K562 (cell line): Measurements from ENCODE around the gene EVI5L. TPM values are rescaled to one million over a fixed set of nuclear protein-coding genes. Genes with fewer than 3 reads are reported as not detected.

Source experiments
- CXXC5 ChIP-seq: fragments of 250-450 bp; sonication (Bioruptor Pico); IDR thresholded peaks from 2 replicates; pipeline ENCODE4 v1.8.0; 2022; ENCODE audit warnings: inconsistent platforms, mild to moderate bottlenecking, moderate library complexity
- ELF2 ChIP-seq: fragments of 250-450 bp; sonication (Bioruptor Pico); IDR thresholded peaks from 2 replicates; pipeline ENCODE4 v1.5.0; 2021; ENCODE audit warnings: mild to moderate bottlenecking
- GABPA ChIP-seq: fragments of 200-800 bp; sonication (Bioruptor generic); conservative IDR thresholded peaks from 2 replicates; pipeline ENCODE4 v1.6.1; 2016; ENCODE audit warnings: low read depth, missing genetic modification characterization, missing compliant biosample characterization
- JUND ChIP-seq, 2 experiments: IDR thresholded peaks; 2 replicates in 1 of 2; 3 replicates in 1 of 2; pipeline ENCODE4 v1.6.1; 2011; ENCODE audit warnings: borderline replicate concordance in 2 of 2, low read depth in 2 of 2, low read length in 2 of 2, improper control_type of control experiment in 1 of 2, missing biosample characterization in 1 of 2, missing genetic modification characterization in 1 of 2, missing genetic modification reagents in 1 of 2
- KLF1 ChIP-seq: fragments of 450-650 bp; IDR thresholded peaks from 2 replicates; pipeline ENCODE4 v1.6.1; 2016; ENCODE audit warnings: missing genetic modification characterization, missing compliant biosample characterization
- MEIS2 ChIP-seq: fragments of 450-650 bp; IDR thresholded peaks from 2 replicates; pipeline ENCODE4 v1.6.1; 2014; ENCODE audit warnings: mild to moderate bottlenecking; ENCODE audit not compliant: partially characterized antibody
- NELFE ChIP-seq: IDR thresholded peaks from 2 replicates; pipeline ENCODE4 v1.6.1; 2011; ENCODE audit warnings: mild to moderate bottlenecking; ENCODE audit not compliant: insufficient read depth, insufficient read length
- PYGO2 ChIP-seq: fragments of 450-650 bp; IDR thresholded peaks from 2 replicates; pipeline ENCODE4 v1.6.1; 2016; ENCODE audit warnings: mild to moderate bottlenecking, missing genetic modification characterization, moderate library complexity, missing compliant biosample characterization
- SAP30 ChIP-seq: fragments of 200-600 bp; sonication (generic); IDR thresholded peaks from 2 replicates; pipeline ENCODE4 v1.6.1; 2012; ENCODE audit warnings: borderline replicate concordance, low read depth, mild to moderate bottlenecking, moderate library complexity, low read length, control low read depth, inconsistent platforms; ENCODE audit not compliant: insufficient read depth, poor library complexity, severe bottlenecking
- SP1 ChIP-seq: sonication (generic); formaldehyde crosslinking; IDR thresholded peaks from 2 replicates; pipeline ENCODE4 v1.8.1; 2022; ENCODE audit warnings: mild to moderate bottlenecking, missing genetic modification reagents
- SREBF1 ChIP-seq: fragments of 150-350 bp; IDR thresholded peaks from 2 replicates; pipeline ENCODE4 v1.6.1; 2014; ENCODE audit warnings: antibody characterized with exemption, low read depth, low read length, borderline replicate concordance
- TOE1 ChIP-seq, 2 experiments: fragments of 450-650 bp in 1 of 2; sonication (generic) in 1 of 2; formaldehyde crosslinking in 1 of 2; IDR thresholded peaks; 2 replicates each; pipeline versions ENCODE4 v1.7.1 to v1.8.0; 2016 to 2022; ENCODE audit warnings: borderline replicate concordance in 2 of 2, mild to moderate bottlenecking in 2 of 2, antibody characterized with exemption in 1 of 2, inconsistent platforms in 1 of 2, low read depth in 1 of 2, missing genetic modification reagents in 1 of 2, moderate library complexity in 1 of 2
- ZNF12 ChIP-seq: sonication (generic); formaldehyde crosslinking; IDR thresholded peaks from 2 replicates; pipeline ENCODE4 v1.4.0; 2020; ENCODE audit warnings: mild to moderate bottlenecking, missing genetic modification reagents
- ZNF165 ChIP-seq: fragments of 250-450 bp; sonication (Bioruptor Pico); IDR thresholded peaks from 2 replicates; pipeline ENCODE4 v1.4.0; 2020; ENCODE audit warnings: borderline replicate concordance
- ZNF41 ChIP-seq: fragments of 250-450 bp; sonication (Bioruptor Pico); conservative IDR thresholded peaks from 2 replicates; pipeline ENCODE4 v1.4.0; 2020; ENCODE audit warnings: mild to moderate bottlenecking
- ZNF431 ChIP-seq: sonication (generic); formaldehyde crosslinking; IDR thresholded peaks from 2 replicates; pipeline ENCODE4 v1.8.0; 2022; ENCODE audit warnings: mild to moderate bottlenecking, missing genetic modification reagents
- ZNF444 ChIP-seq: fragments of 250-450 bp; sonication (Bioruptor Pico); IDR thresholded peaks from 2 replicates; pipeline ENCODE4 v1.4.0; 2020; ENCODE audit warnings: mild to moderate bottlenecking, moderate library complexity
- ZNF445 ChIP-seq: fragments of 250-450 bp; sonication (Bioruptor Pico); IDR thresholded peaks from 2 replicates; pipeline ENCODE4 v1.4.0; 2020; ENCODE audit warnings: low read depth, mild to moderate bottlenecking, moderate library complexity
- polyA plus RNA-seq, 8 experiments: library from polyadenylated mRNA; depleted of rRNA in 4 of 8; stranded (reverse) in 5 of 8; unstranded in 3 of 8; fragments of >200 nt; fragmentation: Nextera tagmentation in 2 of 8; fragmentation: Illumina TruSeq in 1 of 8; extraction: Ambion mirVana in 2 of 8; extraction: Trizol in 1 of 8; gene quantifications; 2 replicates each; pipeline versions ENCODE4 v1.2.1 to v1.2.3, GENCODE V29; 2011 to 2014; ENCODE audit warnings: inconsistent platforms in 1 of 8, missing spikeins in 1 of 8
- total RNA-seq, 7 experiments: library from RNA; depleted of rRNA in 6 of 7; stranded (reverse); fragments of >200 nt in 6 of 7; fragmentation: Illumina TruSeq in 2 of 7; extraction: Trizol in 2 of 7; gene quantifications; 2 replicates each; pipeline versions ENCODE4 v1.2.1 to v1.2.3, GENCODE V29; 2011 to 2021; ENCODE audit warnings: low replicate concordance in 1 of 7
- TF ChIP-seq, protein P1 (sequence below): sonication (generic); formaldehyde crosslinking; IDR thresholded peaks from 2 replicates; pipeline ENCODE4 v1.8.0; 2022; ENCODE audit warnings: mild to moderate bottlenecking, missing genetic modification reagents
- TF ChIP-seq, protein P2 (sequence below), 2 experiments: fragments of 250-450 bp in 1 of 2; fragments of 450-650 bp in 1 of 2; sonication (Bioruptor Pico) in 1 of 2; IDR thresholded peaks; 2 replicates each; pipeline versions ENCODE4 v1.6.1 to v1.8.0; 2016 to 2021; ENCODE audit warnings: mild to moderate bottlenecking in 2 of 2, moderate library complexity in 2 of 2, missing compliant biosample characterization in 1 of 2, missing genetic modification characterization in 1 of 2
- TF ChIP-seq, protein P3 (sequence below): fragments of 450-650 bp; IDR thresholded peaks from 2 replicates; pipeline ENCODE4 v1.6.1; 2018; ENCODE audit not compliant: partially characterized antibody

Gene EVI5L
- total and polyA plus RNA-seq, 9 of the 15 experiments (the other 6 are each of a cell fraction or from before 2014, with no cell fraction given) = 0.69 to 1.8 (median 1.2) TPM; not detected in 2

DNA sequence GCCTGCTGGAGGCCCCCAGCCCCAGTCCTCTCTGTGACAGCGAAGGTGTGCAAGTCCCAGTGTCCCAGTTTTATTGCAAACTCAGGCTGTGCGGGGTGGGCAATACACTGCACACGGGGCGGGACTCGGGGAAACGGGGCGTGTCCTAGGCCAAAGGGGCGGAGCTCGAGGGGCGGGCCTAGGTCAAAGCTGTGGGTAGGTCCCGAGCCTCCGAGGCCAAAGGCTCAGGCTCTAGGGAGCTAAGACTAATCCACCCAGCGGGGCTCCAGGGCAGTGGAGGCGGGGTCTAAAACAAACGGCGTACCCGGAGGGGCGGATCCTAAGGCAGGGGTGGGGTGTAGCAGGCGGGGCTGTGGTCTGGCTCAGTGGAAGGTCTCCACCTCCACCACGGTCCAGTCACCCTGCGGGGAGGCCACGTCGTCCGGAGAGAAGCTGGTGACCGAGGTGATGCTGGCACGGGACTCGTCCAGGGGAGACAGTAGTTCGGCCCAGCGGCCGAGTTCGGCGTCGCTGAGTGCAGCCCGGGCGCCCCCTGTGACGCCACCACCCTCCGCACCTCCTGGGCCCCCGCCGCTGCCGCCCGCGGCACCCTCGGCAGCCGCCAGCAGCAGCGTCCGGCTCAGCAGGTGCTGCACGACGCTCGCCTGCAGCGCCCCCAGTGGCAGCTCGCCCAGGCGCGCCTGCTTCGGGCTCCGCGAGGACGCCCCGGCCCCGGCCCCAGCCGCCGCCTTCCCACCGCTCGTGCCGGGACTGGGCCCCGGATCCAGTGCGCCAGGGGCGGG lies 38.8 kb downstream of the EVI5L start (continued):
- TF ChIP-seq NELFE (no peak), ELF2 (CRISPR knock-in tag) (no peak), TOE1 (IDR thresholded peaks at IDR 0.05; ENCODE audit: borderline replicate concordance) (no peak), TOE1 (CRISPR knock-in tag; IDR thresholded peaks at IDR 0.05; ENCODE audit: borderline replicate concordance, low read depth) (0 out of 2 replicates have a peak, but pooled peaks have one; percentile 66), GABPA (tag) (no peak), ZNF445 (CRISPR knock-in tag) (no peak), KLF1 (tag) (no peak), ZNF41 (CRISPR knock-in tag) (no peak), PYGO2 (no peak), SREBF1 (no peak), SP1 (CRISPR knock-in tag) (peak; percentile 84), CXXC5 (peak; percentile 90), SAP30 (no peak), JUND (IDR thresholded peaks at IDR 0.05; ENCODE audit: borderline replicate concordance, low read depth, low read length) (no peak), JUND (tag; IDR thresholded peaks at IDR 0.05; ENCODE audit: borderline replicate concordance, low read depth, low read length) (0 out of 3 replicates have a peak, but pooled peaks have one; percentile 5), ZNF165 (no peak), ZNF444 (CRISPR knock-in tag) (no peak), MEIS2 (no peak), ZNF12 (peak; percentile 44; the same call in 1 of the 2 replicates), ZNF431 (CRISPR knock-in tag) (no peak; the same call in 1 of the 2 replicates)
- TF ChIP-seq, protein P1, sequence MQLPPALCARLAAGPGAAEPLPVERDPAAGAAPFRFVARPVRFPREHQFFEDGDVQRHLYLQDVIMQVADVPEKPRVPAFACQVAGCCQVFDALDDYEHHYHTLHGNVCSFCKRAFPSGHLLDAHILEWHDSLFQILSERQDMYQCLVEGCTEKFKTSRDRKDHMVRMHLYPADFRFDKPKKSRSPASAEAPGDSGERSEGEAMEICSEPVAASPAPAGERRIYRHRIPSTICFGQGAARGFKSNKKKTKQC = no peak
- TF ChIP-seq, protein P2, sequence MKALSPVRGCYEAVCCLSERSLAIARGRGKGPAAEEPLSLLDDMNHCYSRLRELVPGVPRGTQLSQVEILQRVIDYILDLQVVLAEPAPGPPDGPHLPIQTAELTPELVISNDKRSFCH (CRISPR knock-in tag; IDR thresholded peaks at IDR 0.05) = no peak
- TF ChIP-seq, protein P2 (tag; IDR thresholded peaks at IDR 0.05) = peak; percentile 82
- TF ChIP-seq, protein P3, sequence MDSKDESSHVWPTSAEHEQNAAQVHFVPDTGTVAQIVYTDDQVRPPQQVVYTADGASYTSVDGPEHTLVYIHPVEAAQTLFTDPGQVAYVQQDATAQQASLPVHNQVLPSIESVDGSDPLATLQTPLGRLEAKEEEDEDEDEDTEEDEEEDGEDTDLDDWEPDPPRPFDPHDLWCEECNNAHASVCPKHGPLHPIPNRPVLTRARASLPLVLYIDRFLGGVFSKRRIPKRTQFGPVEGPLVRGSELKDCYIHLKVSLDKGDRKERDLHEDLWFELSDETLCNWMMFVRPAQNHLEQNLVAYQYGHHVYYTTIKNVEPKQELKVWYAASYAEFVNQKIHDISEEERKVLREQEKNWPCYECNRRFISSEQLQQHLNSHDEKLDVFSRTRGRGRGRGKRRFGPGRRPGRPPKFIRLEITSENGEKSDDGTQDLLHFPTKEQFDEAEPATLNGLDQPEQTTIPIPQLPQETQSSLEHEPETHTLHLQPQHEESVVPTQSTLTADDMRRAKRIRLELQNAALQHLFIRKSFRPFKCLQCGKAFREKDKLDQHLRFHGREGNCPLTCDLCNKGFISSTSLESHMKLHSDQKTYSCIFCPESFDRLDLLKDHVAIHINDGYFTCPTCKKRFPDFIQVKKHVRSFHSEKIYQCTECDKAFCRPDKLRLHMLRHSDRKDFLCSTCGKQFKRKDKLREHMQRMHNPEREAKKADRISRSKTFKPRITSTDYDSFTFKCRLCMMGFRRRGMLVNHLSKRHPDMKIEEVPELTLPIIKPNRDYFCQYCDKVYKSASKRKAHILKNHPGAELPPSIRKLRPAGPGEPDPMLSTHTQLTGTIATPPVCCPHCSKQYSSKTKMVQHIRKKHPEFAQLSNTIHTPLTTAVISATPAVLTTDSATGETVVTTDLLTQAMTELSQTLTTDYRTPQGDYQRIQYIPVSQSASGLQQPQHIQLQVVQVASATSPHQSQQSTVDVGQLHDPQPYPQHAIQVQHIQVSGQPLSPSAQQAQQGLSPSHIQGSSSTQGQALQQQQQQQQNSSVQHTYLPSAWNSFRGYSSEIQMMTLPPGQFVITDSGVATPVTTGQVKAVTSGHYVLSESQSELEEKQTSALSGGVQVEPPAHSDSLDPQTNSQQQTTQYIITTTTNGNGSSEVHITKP = peak; percentile 62
